Activated T-helper 9 cell treated with anti-CD3 and anti-CD28 coated beads, Interleukin-2, amount 50 U/mL, for 16 hours (primary cell): ENCODE measurements around the gene GSE1.

Experiments used
- DNase-seq: peaks from one replicate; pipeline ENCODE4 v3.0.0-alpha.2; 2020; ENCODE audit warnings: low read depth

Gene GSE1

GRCh38 chr16:85619101-85619891 is 6.2 kb downstream of the GSE1 start:
- no peak for DNase-seq

GRCh38 chr16:85620374-85620773 is 7.3 kb downstream of the GSE1 start:
- no peak for DNase-seq

- no peak for DNase-seq
Measured at GRCh38 chr16:85621698-85622428, 8.7 kb downstream of the GSE1 start.

- DNase-seq: no peak
Measured at GRCh38 chr16:85622683-85623082, 9.6 kb downstream of the GSE1 start.

- DNase-seq: no peak
Measured at GRCh38 chr16:85623250-85623649, 10.1 kb downstream of the GSE1 start.

- DNase-seq: no peak
Measured at GRCh38 chr16:85623997-85624601, 11.0 kb downstream of the GSE1 start.

- DNase-seq: no peak
Measured at GRCh38 chr16:85624646-85625045, 11.5 kb downstream of the GSE1 start.

GRCh38 chr16:85625053-85625452 is 11.9 kb downstream of the GSE1 start:
- no peak for DNase-seq

GRCh38 chr16:85625485-85626117 is 12.5 kb downstream of the GSE1 start:
- DNase-seq: no peak

GRCh38 chr16:85626191-85626981 is 13.3 kb downstream of the GSE1 start:
- no peak for DNase-seq

- no peak for DNase-seq
Measured at GRCh38 chr16:85627089-85627488, 14.0 kb downstream of the GSE1 start.

GRCh38 chr16:85627526-85628264 is 14.6 kb downstream of the GSE1 start:
- no peak for DNase-seq

- DNase-seq: no peak
Measured at GRCh38 chr16:85628265-85628556, 15.1 kb downstream of the GSE1 start.

- DNase-seq: no peak
Measured at GRCh38 chr16:85628645-85629044, 15.5 kb downstream of the GSE1 start.

- DNase-seq: no peak
Measured at GRCh38 chr16:85629326-85629725, 16.2 kb downstream of the GSE1 start.

- DNase-seq: no peak
Measured at GRCh38 chr16:85629853-85630252, 16.7 kb downstream of the GSE1 start.

- no peak for DNase-seq
Measured at GRCh38 chr16:85631230-85631629, 18.1 kb downstream of the GSE1 start.

GRCh38 chr16:85631802-85632393 is 18.8 kb downstream of the GSE1 start:
- DNase-seq: no peak

- DNase-seq: no peak
Measured at GRCh38 chr16:85632709-85633437, 19.8 kb downstream of the GSE1 start.

GRCh38 chr16:85633438-85633743 is 20.3 kb downstream of the GSE1 start:
- no peak for DNase-seq
